Nephron progenitor cell (in vitro differentiated cells): ENCODE measurements around the gene LRP8.
A peak's percentile ranks its signal among the peaks of the same experiment; 100 is the strongest.

Experiments used
- DNase-seq: peaks from one replicate; pipeline ENCODE4 v3.0.0; 2021
- H3K27ac Mint-ChIP-seq: 2 replicates; pipeline ENCODE4 v1.8.0; 2021; ENCODE audit warnings: mild to moderate bottlenecking, moderate library complexity, mixed read lengths
- H3K27me3 Mint-ChIP-seq: 2 replicates; pipeline ENCODE4 v1.8.0; 2021; ENCODE audit warnings: mild to moderate bottlenecking, low read depth, mixed read lengths; ENCODE audit not compliant: poor library complexity
- H3K36me3 Mint-ChIP-seq: 2 replicates; pipeline ENCODE4 v1.8.0; 2021; ENCODE audit warnings: low read depth, mixed read lengths
- H3K4me1 Mint-ChIP-seq: 2 replicates; pipeline ENCODE4 v1.8.0; 2021; ENCODE audit warnings: mixed read lengths
- H3K4me3 Mint-ChIP-seq: 2 replicates; pipeline ENCODE4 v1.8.0; 2021; ENCODE audit warnings: mild to moderate bottlenecking, moderate library complexity, mixed read lengths
- H3K9me3 Mint-ChIP-seq: 2 replicates; pipeline ENCODE4 v1.8.0; 2021; ENCODE audit warnings: mild to moderate bottlenecking, moderate library complexity, mixed read lengths
- CTCF ChIP-seq: fragments of 200-600 bp; sonication (generic); IDR thresholded peaks from 2 replicates; pipeline ENCODE4 v1.5.0; 2021; ENCODE audit warnings: antibody characterized with exemption

LRP8 gene

GRCh38 chr1:53328541-53329499 lies 950 bp upstream of the LRP8 start:
- TF ChIP-seq CTCF: peak; percentile 37
- peak overlapping the region; percentile 92 for H3K4me3 Mint-ChIP-seq
- peak; percentile 37 for DNase-seq
- peaks cover 8% of the 10 kb centered on the region for H3K36me3 Mint-ChIP-seq
- H3K27me3 Mint-ChIP-seq: peaks cover 8% of the 10 kb centered on the region
- H3K9me3 Mint-ChIP-seq: no peaks in the 10 kb centered on the region
- peaks cover 34% of the 10 kb centered on the region for H3K4me1 Mint-ChIP-seq
- H3K27ac Mint-ChIP-seq: no peak overlapping the region

GRCh38 chr1:53327182-53327913 lies 522 bp downstream of the LRP8 start:
- H3K27ac Mint-ChIP-seq: no peak overlapping the region
- no peak for TF ChIP-seq CTCF
- peak overlapping the region; percentile 90 for H3K4me3 Mint-ChIP-seq
- peaks cover 38% of the 10 kb centered on the region for H3K4me1 Mint-ChIP-seq
- H3K9me3 Mint-ChIP-seq: no peaks in the 10 kb centered on the region
- DNase-seq: peak; percentile 70
- H3K27me3 Mint-ChIP-seq: peaks cover 4% of the 10 kb centered on the region
- H3K36me3 Mint-ChIP-seq: peaks cover 8% of the 10 kb centered on the region

GRCh38 chr1:53326598-53327181 lies 1.2 kb downstream of the LRP8 start:
- TF ChIP-seq CTCF: no peak
- peak; percentile 64 for DNase-seq

GRCh38 chr1:53326088-53326597 lies 1.7 kb downstream of the LRP8 start:
- Mint-ChIP-seq H3K4me1 (peaks cover 50% of the 10 kb centered on the region), H3K27ac (peak overlapping the region; percentile 42), H3K9me3 (no peaks in the 10 kb centered on the region), H3K4me3 (peak overlapping the region; percentile 90), H3K36me3 (peaks cover 8% of the 10 kb centered on the region), H3K27me3 (no peaks in the 10 kb centered on the region)
- DNase-seq: peak; percentile 90
- no peak for TF ChIP-seq CTCF

More at GRCh38 chr1:53326598-53327181, 1.2 kb downstream of the LRP8 start:
- H3K27me3 Mint-ChIP-seq: no peaks in the 10 kb centered on the region
- H3K9me3 Mint-ChIP-seq: no peaks in the 10 kb centered on the region
- peak overlapping the region; percentile 90 for H3K4me3 Mint-ChIP-seq
- H3K27ac Mint-ChIP-seq: peak overlapping the region; percentile 92
- peaks cover 45% of the 10 kb centered on the region for H3K4me1 Mint-ChIP-seq
- peaks cover 8% of the 10 kb centered on the region for H3K36me3 Mint-ChIP-seq

- no peak for TF ChIP-seq CTCF
- no peaks in the 10 kb centered on the region for H3K9me3 Mint-ChIP-seq
- no peak overlapping the region for H3K27ac Mint-ChIP-seq
- H3K4me1 Mint-ChIP-seq: peaks cover 56% of the 10 kb centered on the region
- H3K36me3 Mint-ChIP-seq: peaks cover 8% of the 10 kb centered on the region
- peak overlapping the region; percentile 90 for H3K4me3 Mint-ChIP-seq
- DNase-seq: no peak
- no peaks in the 10 kb centered on the region for H3K27me3 Mint-ChIP-seq
Observed at GRCh38 chr1:53325326-53326087, 2.4 kb downstream of the LRP8 start.
